ENCODE measurements around the gene ORM1.

ORM1 gene

GRCh38 chr9:114342755-114343440 is 20.0 kb downstream of the ORM1 start:
- DNase-seq (ENCODE audit: low spot score) = no peak
- CTCF ChIA-PET = interaction anchor here (0.6 to 1.1 kb wide), 3 partner anchors 41 to 264 kb away, joined by 3 read pairs; partner anchors contain the start of gene COL27A1
- POLR2A ChIA-PET (ENCODE audit: low non-redundant PET) = no interaction called here
- no peak for TF ChIP-seq CTCF (conservative IDR thresholded peaks at IDR 0.05; ENCODE audit: low read depth)
- H3K27ac ChIP-seq = peak overlapping the region; percentile 21; the same call in 1 of the 2 replicates

- peak overlapping the region; percentile 21 for H3K27ac ChIP-seq
- ChIA-PET CTCF (interaction anchor here (0.6 to 0.7 kb wide), 2 partner anchors 40 to 263 kb away, joined by 3 read pairs; no protein-coding TSS in a partner anchor), POLR2A (ENCODE audit: low non-redundant PET) (no interaction called here)
Observed at GRCh38 chr9:114343471-114344187, 20.7 kb downstream of the ORM1 start.

GRCh38 chr9:114344188-114344566 is 21.3 kb downstream of the ORM1 start:
- no peak for TF ChIP-seq CTCF (conservative IDR thresholded peaks at IDR 0.05; ENCODE audit: low read depth)
- H3K27ac ChIP-seq = no peak overlapping the region
- ChIA-PET POLR2A (ENCODE audit: low non-redundant PET) (no interaction called here), CTCF (no interaction called here)
- DNase-seq (ENCODE audit: low spot score) = no peak

More at GRCh38 chr9:114343471-114344187, 20.7 kb downstream of the ORM1 start:
- no peak for TF ChIP-seq CTCF (conservative IDR thresholded peaks at IDR 0.05; ENCODE audit: low read depth)
- DNase-seq (ENCODE audit: low spot score) = peak; percentile 62

GRCh38 chr9:114344692-114345091 is 21.8 kb downstream of the ORM1 start:
- CTCF ChIA-PET = interaction anchor here (0.6 kb wide), 1 partner anchor 1344 kb away, joined by 3 read pairs; no protein-coding TSS in a partner anchor
- no peak overlapping the region for H3K27ac ChIP-seq
- DNase-seq (ENCODE audit: low spot score) = no peak
- POLR2A ChIA-PET (ENCODE audit: low non-redundant PET) = no interaction called here
- no peak for TF ChIP-seq CTCF (conservative IDR thresholded peaks at IDR 0.05; ENCODE audit: low read depth)

DNA sequence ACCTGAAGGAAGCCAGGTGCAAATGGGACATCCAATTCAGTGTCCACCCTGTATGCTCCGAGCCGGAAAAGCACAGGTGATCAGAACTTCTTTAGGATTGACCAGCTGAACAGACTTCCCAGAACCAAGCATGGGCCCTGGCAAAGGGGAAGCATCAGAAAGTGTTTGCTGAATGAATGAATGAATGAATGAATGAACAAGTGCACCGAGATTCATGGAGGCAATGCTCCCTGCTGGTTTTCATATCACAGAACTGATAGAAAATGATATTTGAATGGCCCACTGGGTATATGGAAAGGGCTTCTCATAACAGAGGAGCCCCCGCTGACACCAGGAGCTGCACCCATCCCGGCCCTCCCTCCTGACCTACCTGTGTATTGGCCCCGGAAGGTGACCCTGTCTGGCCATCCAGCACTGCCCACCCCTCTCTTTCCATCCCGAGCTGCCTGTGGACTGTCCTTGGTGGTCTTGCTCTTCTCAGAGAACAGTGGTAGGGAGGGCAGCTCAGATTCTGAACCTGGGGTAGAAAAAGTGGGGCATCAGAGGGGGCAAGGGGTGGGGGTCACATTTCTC is 22.7 kb downstream of the ORM1 start:
- DNase-seq (ENCODE audit: low spot score) = no peak
- POLR2A ChIA-PET (ENCODE audit: low non-redundant PET) = no interaction called here
- no peak for TF ChIP-seq CTCF (conservative IDR thresholded peaks at IDR 0.05; ENCODE audit: low read depth)
- CTCF ChIA-PET = interaction anchor here (0.6 kb wide), 1 partner anchor 14 kb away, joined by 3 read pairs; no protein-coding TSS in a partner anchor
- H3K27ac ChIP-seq = no peak overlapping the region

- DNase-seq (ENCODE audit: low spot score) = no peak
- POLR2A ChIA-PET (ENCODE audit: low non-redundant PET) = no interaction called here
- 0 out of 2 replicates have a peak overlapping the region, but pooled peaks have one; percentile 1 for H3K27ac ChIP-seq
- CTCF ChIA-PET = interaction anchor here (0.6 kb wide), 1 partner anchor 13 kb away, joined by 3 read pairs; no protein-coding TSS in a partner anchor
- TF ChIP-seq CTCF (conservative IDR thresholded peaks at IDR 0.05; ENCODE audit: low read depth) = no peak
Observed at GRCh38 chr9:114346146-114346545, 23.2 kb downstream of the ORM1 start.

Measured in RWPE1 (cell line).